ENCODE data around the gene MED26.

DNA sequence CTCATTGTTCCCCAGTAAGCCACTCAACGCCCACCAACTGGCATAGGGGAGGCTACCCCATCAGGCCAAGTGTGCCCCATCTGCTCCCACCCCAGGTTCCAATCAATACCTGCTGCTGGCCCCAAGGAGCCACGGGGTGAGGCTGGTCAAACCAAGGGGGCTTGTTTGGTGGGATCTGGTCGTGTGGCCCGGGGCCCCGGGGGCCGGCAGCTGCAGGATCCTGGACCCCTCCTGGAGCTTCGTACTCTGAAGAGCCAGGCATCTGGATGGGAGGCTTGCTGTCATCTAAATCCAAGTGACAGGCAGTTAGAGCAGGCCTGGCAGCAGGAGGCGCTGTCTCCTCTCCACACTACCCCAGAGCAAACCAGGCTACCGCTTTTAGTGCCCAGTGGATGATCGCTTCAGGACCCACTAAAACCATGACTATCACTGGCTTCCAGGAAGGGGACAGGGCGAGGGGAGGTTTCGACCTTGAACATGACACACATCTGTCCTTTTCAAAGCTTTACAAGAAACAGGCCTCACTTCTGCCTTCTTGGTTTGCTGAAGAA is 100.0 kb downstream of the MED26 start:
- no peak for TF ChIP-seq POLR2A (IDR thresholded peaks at IDR 0.05; ENCODE audit: low read length)
- no peak for TF ChIP-seq GATA1 (IDR thresholded peaks at IDR 0.05; ENCODE audit: low read depth, low read length)

Data from erythroblast (primary cell).